Measurements from ENCODE around the gene OPRM1.

The OPRM1 gene

GRCh38 chr6:154092326-154092962 lies 53.4 kb downstream of the OPRM1 start:
- DNase-seq: no peak

GRCh38 chr6:154093231-154094044 lies 54.4 kb downstream of the OPRM1 start:
- DNase-seq: no peak

- DNase-seq: no peak
Measured at GRCh38 chr6:154095571-154095970, 56.5 kb downstream of the OPRM1 start.

GRCh38 chr6:154096316-154096715 lies 57.3 kb downstream of the OPRM1 start:
- no peak for DNase-seq

GRCh38 chr6:154096834-154097233 lies 57.8 kb downstream of the OPRM1 start:
- DNase-seq: no peak

- no peak for DNase-seq
Measured at GRCh38 chr6:154099211-154099610, 60.2 kb downstream of the OPRM1 start.

- DNase-seq: no peak
Measured at GRCh38 chr6:154106251-154106650, 67.2 kb downstream of the OPRM1 start.

GRCh38 chr6:154111025-154111424 lies 72.0 kb downstream of the OPRM1 start:
- no peak for DNase-seq

- no peak for DNase-seq
Measured at GRCh38 chr6:154112181-154112809, 73.3 kb downstream of the OPRM1 start.

GRCh38 chr6:154113392-154113791 lies 74.4 kb downstream of the OPRM1 start:
- no peak for DNase-seq

- DNase-seq: no peak
Measured at GRCh38 chr6:154117485-154117884, 78.4 kb downstream of the OPRM1 start.

GRCh38 chr6:154122195-154122925 lies 83.3 kb downstream of the OPRM1 start:
- DNase-seq: no peak

GRCh38 chr6:154123155-154123956 lies 84.3 kb downstream of the OPRM1 start:
- no peak for DNase-seq

GRCh38 chr6:154125421-154125820 lies 86.4 kb downstream of the OPRM1 start:
- no peak for DNase-seq

GRCh38 chr6:154127657-154128056 lies 88.6 kb downstream of the OPRM1 start:
- no peak for DNase-seq

- DNase-seq: no peak
Measured at GRCh38 chr6:154134471-154135147, 95.6 kb downstream of the OPRM1 start.

GRCh38 chr6:154138793-154139192 lies 99.8 kb downstream of the OPRM1 start:
- no peak for DNase-seq

GRCh38 chr6:154139892-154140291 lies 100.9 kb downstream of the OPRM1 start:
- no peak for DNase-seq

- no peak for DNase-seq
Measured at GRCh38 chr6:154140743-154141142, 101.7 kb downstream of the OPRM1 start.

GRCh38 chr6:154143753-154144152 lies 104.7 kb downstream of the OPRM1 start:
- no peak for DNase-seq

GRCh38 chr6:154154389-154154967 lies 115.4 kb downstream of the OPRM1 start:
- no peak for DNase-seq
